HG03575 (cell line): ENCODE data around the gene LRPAP1.

ENCODE experiments used
- ATAC-seq: cut with Tn5 transposase; IDR thresholded peaks from one replicate; pipeline ENCODE4 v1.9.1; 2021; ENCODE audit not compliant: unreplicated experiment, insufficient number of reproducible peaks, low FRiP score; ENCODE audit errors: extremely low read depth

The LRPAP1 gene

DNA sequence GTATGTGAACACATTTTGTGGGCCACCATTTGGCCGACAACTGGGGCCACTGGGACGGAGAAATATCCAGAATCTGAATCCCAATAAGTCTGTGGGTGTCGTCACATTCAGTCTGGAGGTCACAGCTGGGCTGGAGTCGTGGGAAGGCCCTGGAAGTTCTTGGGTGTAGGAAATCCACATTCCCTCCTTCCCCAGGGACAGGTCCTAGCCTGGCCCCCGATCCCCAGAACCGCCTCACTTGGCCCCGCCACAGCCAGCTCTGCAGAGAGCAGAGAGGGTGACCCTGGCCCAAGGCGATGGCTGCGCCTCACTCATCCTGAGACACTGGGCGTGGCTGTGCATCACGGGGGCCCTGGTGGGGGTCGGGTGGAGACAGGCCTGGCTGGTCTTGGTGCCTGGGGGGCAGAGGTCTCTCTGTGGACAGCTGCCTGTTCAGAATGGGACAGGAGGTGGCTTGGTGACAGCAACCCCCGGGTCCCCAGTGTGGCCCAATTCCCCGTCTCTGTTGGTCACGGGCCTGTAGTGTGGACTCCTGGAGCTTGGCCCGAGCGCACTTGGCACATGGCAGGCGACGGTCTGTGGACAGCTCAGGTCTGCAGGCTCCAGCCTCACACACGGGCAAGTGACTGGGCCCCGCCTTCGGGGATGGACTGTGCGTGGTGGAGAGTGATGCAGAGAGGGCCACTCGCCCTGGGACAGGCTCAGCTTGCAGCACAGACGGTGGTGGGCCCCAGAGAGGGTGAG, 52.7 kb downstream of the LRPAP1 start:
- no peak for ATAC-seq

DNA sequence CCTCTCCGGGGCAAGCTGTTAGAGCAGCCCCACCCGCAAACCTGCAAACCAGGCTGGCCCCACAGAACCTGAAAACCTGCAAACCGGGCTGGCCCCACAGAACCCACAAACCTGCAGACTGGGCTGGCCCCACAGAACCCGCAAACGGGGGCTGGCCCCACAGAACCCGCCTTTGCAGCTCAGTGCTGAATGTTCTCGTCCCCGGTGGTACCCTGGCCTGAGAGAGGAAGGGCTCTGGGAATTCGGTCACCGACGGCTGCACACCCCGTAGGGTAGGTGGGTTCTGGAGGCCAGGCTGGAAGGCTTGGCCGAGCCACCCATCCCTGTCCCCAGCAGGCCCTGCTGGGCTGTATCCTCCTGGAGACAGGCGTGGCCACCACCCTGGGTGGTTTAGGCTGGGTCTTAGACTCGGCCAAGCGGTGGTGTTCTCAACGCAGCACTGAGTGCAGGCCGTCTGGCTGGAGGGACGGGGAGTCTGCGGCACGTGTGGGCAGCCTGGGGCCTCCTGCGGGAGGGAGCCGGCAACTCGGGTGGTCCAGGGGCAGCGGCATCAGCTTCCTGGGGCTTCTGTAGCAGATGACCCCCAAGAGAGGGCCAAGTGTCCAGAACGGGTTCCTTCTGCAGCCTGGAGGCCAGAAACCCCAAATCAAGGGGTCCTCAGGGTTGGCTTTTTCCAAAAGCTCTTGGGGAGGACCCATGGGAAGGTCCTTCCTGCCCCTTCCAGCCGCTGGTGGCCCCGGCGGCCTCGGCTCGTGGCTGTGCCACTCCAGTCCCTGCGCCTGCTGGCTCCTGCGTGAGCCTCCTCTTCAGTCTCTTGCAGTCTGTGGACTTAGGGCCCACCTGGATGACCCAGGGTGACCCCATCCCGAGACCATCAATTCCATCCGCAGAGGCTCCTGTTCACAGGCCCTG, 53.5 kb downstream of the LRPAP1 start:
- ATAC-seq, result no peak

DNA sequence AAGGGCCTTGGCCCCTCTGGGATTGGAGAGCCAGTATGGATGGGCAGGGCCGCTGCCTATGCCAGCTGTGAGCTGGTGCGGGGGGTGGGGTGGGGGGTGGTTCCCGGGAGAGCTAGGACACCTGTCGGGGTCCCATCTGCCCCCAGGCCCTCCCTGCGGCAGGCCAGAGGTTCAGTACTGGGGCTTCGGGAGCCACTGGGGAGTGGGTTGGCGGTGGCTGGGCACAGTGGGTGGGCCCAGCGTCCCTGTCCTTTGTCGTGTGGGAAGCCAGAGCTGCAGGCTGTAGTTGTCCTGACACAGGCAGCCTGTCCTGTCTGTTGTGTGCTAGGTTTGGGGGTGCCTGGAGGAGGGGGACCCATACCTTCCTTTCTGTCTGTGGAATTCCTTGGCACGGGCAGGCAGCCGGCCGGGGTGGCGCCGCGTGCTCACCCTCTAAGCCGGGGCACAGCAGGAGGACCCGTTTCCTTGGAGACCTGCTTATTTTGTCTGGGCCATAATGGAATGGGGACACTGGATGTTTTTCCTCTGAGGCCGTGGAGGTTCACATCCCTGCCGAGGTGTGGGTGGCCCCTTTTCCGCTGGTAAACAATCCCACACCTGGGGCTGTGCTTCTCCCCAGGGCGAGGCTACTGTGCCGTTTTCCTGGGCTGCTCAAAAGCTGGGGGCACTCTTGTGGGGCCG, 54.3 kb downstream of the LRPAP1 start:
- ATAC-seq, result no peak

DNA sequence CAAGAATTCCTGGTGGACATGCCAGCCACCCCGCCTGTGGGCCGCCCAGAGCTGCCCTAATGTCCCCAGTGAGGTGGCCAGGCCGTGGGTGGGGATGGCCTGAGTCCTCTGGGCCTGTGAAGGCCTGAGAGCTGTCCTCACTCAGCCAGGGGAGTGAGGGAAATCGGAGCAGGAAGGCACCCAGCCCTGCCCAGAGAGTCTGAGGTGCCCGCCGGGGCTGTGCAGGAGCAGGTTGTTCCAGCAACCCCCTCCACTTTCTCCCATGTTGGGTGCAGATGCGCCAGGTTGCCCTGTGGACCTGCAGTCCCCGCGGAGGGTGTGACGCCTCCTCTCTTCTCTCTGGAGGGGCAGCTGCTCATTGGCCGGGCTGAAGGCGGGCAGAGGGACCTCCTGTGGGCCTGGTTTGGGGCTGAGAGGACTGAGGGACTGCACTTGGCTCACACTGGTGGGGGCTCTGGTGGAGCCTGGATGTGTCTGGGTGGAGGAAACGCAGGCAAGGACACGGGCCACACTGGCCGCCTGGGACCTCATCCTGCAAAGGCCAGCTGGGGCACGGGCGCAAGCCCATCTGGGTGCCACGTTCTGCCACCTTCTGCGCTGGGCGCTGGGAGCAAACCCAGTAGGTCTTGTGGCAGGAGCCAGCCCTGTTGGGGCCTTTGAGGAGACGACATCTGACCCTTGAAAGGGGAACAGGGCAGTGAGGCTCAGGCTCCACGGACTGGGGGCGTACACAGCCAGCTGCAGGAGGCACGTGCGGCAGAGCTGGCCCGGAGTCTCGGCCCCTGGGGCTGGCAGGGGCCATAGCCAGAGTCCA, 55.1 kb downstream of the LRPAP1 start:
- no peak for ATAC-seq

DNA sequence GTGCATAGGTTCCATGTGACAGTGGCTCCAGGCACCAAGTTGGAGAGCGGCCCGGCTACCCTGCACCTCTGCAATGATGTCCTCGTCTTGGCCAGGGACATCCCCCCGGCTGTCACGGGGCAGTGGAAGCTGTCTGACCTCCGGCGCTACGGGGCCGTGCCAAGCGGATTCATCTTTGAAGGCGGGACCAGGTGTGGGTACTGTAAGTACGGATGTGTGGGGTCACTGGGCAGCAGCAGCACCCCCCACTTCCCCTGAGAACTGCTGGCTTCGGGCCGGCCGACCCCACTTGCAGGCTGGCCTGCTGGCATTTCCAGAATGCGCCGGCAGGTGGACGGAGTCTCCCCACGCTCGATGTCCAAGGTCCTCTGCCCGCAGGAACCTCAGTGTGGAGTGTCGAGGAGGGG, 55.9 kb downstream of the LRPAP1 start:
- ATAC-seq, result no peak

DNA sequence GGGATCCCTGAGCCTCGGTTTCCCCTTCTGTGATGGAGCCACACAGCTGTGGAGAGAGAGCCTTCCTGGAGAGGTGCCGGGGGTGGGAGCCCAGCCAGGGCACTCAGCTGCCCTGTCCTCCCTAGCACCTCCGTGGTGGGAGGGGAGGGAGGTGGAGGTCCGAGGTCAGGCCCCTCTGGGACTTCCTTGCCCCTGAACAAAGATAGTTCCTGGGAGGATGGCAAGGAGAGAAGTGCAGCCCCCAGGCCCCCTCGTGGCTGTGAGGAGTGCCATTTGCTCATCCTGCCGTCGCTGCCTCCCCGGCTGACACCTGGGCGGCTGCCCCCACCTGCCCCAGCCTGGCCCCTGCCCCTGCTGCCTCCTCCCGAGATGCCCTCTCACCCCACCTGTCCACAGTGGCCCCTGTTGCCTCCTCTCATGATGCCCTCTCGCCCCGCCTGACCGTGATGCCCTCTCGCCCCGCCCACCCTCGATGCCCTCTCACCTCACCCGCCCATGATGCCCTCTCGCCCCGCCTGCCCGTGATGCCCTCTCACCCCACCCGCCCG, 56.4 kb downstream of the LRPAP1 start:
- ATAC-seq, result no peak

DNA sequence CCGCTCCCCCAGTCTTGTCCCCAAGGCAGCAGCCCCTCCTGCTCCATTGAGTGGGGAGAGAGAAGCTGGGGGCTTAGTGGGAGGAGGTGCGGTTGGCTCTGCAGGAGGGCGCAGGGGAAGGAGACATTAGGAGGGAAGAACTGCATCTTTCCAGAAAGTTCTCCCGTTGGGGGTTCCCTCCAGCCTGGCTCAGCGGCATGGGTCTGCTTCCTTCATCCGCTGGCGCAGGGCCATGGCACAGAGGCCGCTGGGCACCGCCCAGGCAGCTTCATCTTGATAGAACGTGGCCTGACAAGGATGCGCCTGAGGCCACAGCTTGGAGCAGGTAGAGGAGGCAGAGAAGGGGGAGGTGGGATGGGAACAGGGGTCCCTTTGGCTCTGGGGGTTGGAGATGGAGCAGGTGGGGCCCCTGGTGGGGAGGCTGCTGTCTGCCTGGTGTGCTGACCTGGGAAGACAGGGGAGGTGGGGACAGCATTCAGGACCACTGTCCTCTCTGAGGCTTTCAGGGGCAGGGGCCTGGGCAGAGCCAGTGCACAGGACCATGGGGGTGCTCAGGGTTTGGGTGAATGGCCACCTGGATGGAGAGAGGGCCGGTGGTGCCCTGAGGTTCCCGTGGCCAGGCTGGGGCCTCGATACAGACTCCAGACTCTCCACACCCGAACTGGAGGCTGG, 57.0 kb downstream of the LRPAP1 start:
- ATAC-seq, result no peak

DNA sequence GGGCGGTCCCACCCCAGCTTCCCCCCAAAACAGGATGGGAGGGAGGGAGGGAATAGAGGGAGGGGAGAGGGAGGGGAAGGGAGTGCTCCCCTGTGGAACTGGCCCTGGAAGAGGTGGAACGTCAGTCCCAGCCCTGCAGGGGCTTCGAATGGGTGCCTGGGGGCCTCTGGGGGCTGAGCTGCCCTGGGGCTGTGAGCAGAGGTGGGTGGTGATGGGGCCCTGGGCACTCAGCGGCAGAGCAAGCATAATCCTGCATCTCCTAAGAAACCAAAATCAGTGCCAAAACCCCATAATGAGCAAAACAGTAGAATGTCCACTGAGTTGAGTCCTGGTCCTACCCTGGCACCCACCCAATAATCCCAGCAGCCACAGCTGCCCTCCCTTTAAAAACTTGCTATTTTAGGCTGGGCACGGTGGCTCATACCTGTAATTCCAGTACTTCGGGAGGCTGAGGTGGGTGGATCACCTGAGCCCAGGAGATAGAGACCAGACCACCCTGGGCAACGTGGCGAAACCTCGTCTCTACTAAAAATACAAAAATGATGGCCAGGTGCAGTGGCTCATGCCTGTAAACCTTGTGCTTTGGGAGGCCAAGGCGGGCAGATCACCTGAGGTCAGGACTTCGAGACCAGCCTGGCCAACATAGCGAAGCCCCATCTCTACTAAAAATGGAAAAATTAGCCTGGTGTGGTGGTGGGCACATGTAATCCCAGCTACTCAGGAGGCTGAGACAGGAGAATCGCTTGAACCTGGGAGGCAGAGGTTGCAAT, 58.0 kb downstream of the LRPAP1 start:
- ATAC-seq, result no peak

DNA sequence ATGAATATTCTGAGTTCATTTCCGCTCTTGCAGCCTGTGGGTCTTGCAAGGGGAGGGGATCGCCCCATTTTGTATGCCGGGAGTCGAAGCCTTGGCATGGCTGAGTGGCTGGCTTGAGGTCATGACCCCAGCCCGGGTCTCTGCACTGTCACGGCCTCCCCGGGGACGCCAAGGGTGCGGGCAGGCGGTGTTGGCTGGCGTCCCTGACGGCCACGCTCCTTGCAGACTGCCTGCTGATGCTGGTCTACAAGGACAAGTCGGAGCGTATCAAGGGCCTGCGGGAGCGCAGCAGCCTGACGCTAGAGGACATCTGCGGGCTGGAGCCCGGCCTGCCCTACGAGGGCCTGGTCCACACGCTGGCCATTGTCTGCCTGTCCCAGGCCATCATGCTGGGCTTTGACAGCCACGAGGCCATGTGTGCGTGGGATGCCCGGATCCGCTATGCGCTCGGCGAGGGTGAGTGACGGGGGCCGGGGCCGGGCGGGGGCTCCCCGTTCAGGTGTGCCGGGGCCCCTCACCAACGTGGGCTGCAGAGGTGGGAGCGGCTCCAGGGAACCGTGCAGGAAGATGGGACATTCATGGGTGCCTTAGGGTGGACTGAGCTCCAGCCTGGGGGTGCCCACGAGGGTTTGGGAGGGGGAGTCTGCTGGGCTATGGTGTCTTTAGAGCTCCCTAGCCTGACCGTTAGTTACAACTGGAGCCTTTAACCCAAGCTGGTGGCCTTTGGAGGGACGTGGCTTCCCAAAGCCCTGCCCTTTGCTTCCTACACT, 58.9 kb downstream of the LRPAP1 start:
- no peak for ATAC-seq

DNA sequence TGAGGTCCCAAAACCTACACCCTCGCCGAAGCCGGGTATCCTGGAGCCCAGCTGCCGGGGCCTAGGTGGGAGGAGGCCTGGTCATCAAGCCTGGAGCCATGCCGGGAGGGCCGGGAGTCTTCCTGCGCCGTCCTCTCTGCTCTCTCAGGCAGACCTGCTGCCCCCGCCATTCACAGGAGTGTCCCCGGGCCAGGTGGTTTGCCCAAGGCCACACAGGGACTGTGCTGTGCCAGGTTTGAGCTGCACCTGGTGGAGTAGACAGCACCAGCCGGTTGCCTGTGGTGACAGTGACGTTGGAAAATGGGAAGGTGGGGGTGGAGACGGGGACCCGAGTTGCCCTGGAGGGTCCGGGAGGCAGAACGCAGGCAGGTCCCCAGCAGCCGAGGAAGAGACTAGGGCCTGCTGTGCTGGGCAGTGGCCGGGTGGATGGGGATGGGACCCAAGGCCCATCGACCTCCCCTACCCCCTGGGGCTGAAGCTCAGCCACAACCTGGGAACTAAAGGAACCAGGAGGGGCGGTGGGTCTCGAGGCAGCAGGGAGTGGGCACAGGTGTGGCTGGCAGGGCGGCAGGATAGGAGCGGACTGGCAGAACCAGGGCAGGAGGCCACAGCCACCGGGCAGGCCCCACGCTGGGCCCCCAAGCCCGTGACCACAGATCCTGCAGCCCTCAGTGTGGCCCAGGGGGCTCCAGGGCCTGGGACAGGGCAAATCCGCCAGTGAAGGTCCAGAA, 59.6 kb downstream of the LRPAP1 start:
- ATAC-seq, result no peak

DNA sequence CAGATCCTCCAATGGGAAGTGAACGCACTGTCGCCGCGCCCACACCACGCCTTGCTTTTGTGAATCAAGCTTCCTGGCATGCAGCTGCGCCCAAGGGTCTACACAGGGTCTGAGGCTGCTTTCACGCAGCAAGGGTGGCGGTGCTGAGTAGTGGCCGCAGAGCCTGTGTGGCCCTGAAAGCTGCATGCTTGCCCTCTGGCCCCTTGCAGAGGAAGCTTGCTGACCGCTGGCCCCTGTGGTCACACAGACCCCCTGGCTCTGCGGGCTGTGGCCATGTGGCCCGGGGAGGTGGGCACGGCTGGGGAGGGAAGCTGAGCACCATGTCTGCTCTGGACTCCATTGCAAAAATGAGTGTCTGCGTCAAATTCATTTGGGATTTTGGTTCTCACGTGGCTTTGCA, 60.3 kb downstream of the LRPAP1 start:
- no peak for ATAC-seq

DNA sequence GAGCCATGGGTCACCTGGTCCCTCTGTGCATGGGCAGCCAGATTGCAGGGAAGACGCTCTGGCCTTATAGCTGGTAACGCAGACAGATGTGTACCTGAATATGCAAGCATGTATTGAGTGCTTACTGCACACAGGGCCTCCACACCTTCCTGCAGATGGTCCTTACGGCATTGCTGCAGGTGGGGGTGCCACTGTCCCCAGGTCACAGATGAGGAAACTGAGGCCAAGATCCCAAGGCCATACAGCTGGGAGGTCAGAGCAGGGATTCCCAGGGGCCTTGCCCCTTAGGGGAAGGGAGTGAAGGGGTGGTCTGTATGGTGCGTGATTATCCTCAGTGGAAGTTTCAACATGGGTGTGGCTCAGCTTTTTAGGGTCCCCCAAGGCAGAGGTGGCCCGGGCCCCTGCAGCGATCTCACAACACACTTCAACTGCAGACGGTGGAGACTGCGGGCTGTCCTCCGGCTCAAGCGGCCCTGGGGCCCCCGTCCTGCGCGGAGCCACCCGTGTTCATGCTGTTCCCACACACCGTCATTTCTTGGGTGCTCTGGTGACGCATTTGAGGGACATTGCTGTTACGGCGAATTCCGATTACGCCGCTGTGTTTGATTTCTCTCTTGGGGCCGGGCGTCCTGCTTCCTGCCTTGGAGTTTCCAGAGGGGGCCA, 61.0 kb downstream of the LRPAP1 start:
- no peak for ATAC-seq

DNA sequence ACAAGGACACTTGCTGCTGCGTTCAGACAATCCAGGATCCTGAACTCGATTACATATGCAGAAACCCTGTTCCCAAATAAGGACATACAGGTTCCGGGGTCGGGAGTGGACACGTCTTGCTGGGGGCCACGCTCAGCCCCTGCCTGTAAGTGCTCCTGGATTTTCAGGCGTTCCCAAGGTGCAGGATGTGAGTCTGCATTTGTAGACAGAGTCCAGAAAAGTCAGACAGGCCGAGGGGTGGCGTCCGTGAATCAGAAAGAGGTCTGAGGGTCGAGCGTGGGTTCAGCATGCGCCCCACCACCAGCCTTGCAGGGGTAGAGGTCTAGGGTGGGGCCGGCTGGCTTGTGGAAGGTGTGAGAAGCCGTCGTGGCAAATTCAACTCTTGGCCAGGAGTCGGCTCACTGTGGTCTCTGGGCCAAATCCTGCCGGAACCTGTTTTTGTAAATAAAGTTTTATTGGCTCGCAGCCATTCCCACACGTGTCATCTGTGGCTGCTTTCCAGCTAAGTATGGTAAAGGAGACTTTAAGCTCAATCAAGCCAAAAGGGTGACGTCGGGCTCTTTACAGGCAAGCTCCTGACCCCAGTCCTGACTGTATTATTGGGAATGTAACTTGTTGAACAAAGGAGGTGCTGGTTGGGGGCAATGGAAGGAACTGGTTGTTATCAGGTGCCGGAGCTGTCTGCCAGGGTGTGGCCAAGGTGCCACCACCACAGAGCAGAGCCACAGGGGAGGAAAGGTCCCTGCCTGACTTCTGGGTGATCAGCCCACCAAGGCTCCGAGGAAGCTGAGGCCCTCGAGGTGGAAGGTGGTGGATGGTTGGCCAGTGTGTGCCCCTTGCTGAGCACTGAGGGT, 61.8 kb downstream of the LRPAP1 start:
- ATAC-seq, result no peak

DNA sequence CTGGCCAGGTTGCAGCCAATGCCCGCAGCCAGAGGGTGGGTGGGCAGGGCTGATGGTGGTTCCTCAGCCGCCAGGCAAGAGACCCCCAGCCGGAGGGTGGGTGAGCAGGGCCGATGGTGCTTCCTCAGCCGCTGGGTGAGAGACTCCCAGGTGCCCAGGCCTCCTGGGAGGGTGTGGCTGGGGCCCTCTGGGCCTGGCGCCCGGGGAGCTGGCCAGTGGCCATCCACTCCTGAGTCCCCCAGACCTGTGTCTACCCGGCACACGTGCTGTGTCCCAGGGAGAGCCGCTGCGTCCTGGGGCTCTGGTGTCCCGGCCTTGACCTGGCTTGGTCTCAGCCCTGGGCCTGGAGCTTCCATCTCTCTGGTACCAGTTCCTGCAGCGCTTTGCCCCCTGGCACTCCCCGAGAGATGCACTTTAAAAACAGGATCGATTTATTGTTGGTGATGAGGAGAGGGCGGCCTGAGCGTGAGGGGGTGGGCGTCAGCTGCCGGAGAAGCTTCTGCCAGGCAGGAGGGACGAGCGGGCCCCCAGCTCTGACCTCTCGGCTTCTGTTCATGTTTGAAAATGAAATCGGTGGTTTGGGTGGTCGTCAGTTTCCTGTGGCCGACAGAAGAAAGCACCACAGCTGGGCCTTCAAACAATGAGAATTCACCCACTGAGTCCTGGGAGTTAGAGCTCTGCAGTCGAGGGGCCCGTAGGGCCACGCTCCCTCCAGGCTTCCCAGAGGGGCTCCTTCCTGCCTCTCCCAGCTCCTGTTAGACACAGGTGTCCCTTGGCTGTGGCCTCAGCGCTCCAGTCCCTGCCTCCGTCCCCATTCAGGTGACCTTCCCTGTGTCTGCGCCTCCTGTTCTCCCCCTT, 62.6 kb downstream of the LRPAP1 start:
- ATAC-seq, result no peak
